ENCODE measurements around the gene TCN2. TPM values are rescaled to one million over a fixed set of nuclear protein-coding genes. Genes with fewer than 3 reads are reported as not detected.

The TCN2 gene
- total and polyA plus RNA-seq, 2 of the 4 experiments (the other 2 are of a cell fraction) = 1.3 to 3.6 TPM

GRCh38 chr22:30640839-30641430 lies 34.0 kb downstream of the TCN2 start:
- in situ Hi-C loops (cut with MboI; ENCODE audit: low sequenced_read_pairs) (no loop called here), dilution Hi-C loops (cut with HindIII; ENCODE audit: low sequenced_read_pairs, unreplicated experiment) (no loop called here), intact Hi-C loops (cut with micrococcal nuclease) (no loop called here)
- CTCF ChIA-PET = interaction anchor here (0.6 kb wide), 1 partner anchor 23 kb away, joined by 3 read pairs; no protein-coding TSS in a partner anchor
- Histone ChIP-seq H3K9me3 (ENCODE audit: control insufficient read depth, insufficient read depth, low read length) (no peaks in the 10 kb centered on the region), H3K27me3 (ENCODE audit: control insufficient read depth, insufficient read depth, low read length) (no peaks in the 10 kb centered on the region), H3K14ac (replicated peaks; ENCODE audit: low read depth, low read length) (no peak overlapping the region), H3K27ac (ENCODE audit: insufficient read depth, low read length) (no peak overlapping the region), H3K9ac (ENCODE audit: low read depth, low read length) (no peak overlapping the region), H2AFZ (replicated peaks; ENCODE audit: low read length, poor library complexity) (no peak overlapping the region), H3K9me1 (ENCODE audit: insufficient read depth, low read length) (peaks cover 25% of the 10 kb centered on the region), H3K23ac (ENCODE audit: low read depth, low read length) (no peak overlapping the region), H3K79me1 (ENCODE audit: low read depth in 1 of 2, low read length in 2 of 2) (peaks cover 29 to 60% of the 10 kb centered on the region in 2 experiments), H3K4ac (ENCODE audit: low read depth, low read length) (no peak overlapping the region), H3K56ac (ENCODE audit: extremely low read depth, insufficient read depth, low read length) (no peak overlapping the region), H2AK9ac (replicated peaks; ENCODE audit: low read depth, low read length, poor library complexity) (no peak overlapping the region), H2BK5ac (ENCODE audit: low read depth, low read length, poor library complexity, severe bottlenecking) (no peak overlapping the region), H4K5ac (ENCODE audit: low read depth, low read length) (no peak overlapping the region), H2BK20ac (ENCODE audit: low read depth, low read length) (no peak overlapping the region), H4K8ac (ENCODE audit: low read depth in 2 of 2, low read length in 2 of 2) (no peak overlapping the region), H4K91ac (ENCODE audit: insufficient read depth, low read depth, low read length) (no peak overlapping the region), H2BK120ac (ENCODE audit: low read depth, low read length) (no peak overlapping the region), H3K18ac (ENCODE audit: low read depth, low read length) (no peak overlapping the region), H3K36me3 (ENCODE audit: control insufficient read depth, insufficient read depth, low read length) (no peaks in the 10 kb centered on the region), H4K20me1 (ENCODE audit: insufficient read depth, low read length) (peaks cover 8% of the 10 kb centered on the region), H3K4me2 (ENCODE audit: low read depth, low read length) (no peak overlapping the region), H3K4me3 (ENCODE audit: insufficient read depth, low read depth, low read length) (no peak overlapping the region), H2AK5ac (ENCODE audit: low read depth, low read length) (no peak overlapping the region), H3K4me1 (ENCODE audit: control insufficient read depth, insufficient read depth, low read length) (peaks cover 23% of the 10 kb centered on the region), H2BK15ac (ENCODE audit: low read depth, low read length) (no peak overlapping the region)
- WGBS, 2 experiments (ENCODE audit: extremely low coverage in 2 of 2, insufficient read length in 1 of 2) = 100% methylated on average over 2 of the region's 4 CpGs; no CpG with 5 or more reads in 1 of the 2 experiments
- BruUV-seq (replicated peaks) = no TSS peak
- ATAC-seq (ENCODE audit: low read depth) (no peak), DNase-seq (no peak)
- TF ChIP-seq USF2 (IDR thresholded peaks at IDR 0.05; ENCODE audit: low read depth, low read length) = no peak
- no peak for TF ChIP-seq NFE2L2 (IDR thresholded peaks at IDR 0.05; ENCODE audit: low read depth, low read length)
- no peak for TF ChIP-seq ELK1 (IDR thresholded peaks at IDR 0.05; ENCODE audit: borderline replicate concordance, low read depth, low read length)
- TF ChIP-seq CHD1 (IDR thresholded peaks at IDR 0.05; ENCODE audit: low read depth, low read length) = no peak
- no peak for TF ChIP-seq MAFK (IDR thresholded peaks at IDR 0.05; ENCODE audit: low read depth, low read length)
- POLR2A ChIA-PET (ENCODE audit: unreplicated experiment) = no interaction called here
